ENCODE results near the gene GPR22.

- TF ChIP-seq CTCF (IDR thresholded peaks at IDR 0.05) (no peak), POLR2A (IDR thresholded peaks at IDR 0.05) (no peak), POLR2AphosphoS5 (IDR thresholded peaks at IDR 0.05) (no peak), EP300 (IDR thresholded peaks at IDR 0.05; ENCODE audit: low read depth) (no peak)
These were observed 37.6 kb upstream of the GPR22 start for GRCh38 chr7:107432261-107432660.

Data from transverse colon (tissue), 4 donors.